T47D (cell line): ENCODE data around the gene TUBGCP6.

ENCODE experiments used
- DNase-seq, 2 experiments: peaks; one replicate each; pipeline versions ENCODE4 v3.0.0 to v3.0.0-alpha.2; 2011 to 2012; ENCODE audit warnings: low read depth in 1 of 2, low spot score in 1 of 2
- JUND ChIP-seq: IDR thresholded peaks from 2 replicates; pipeline ENCODE4 v1.6.1; 2012; ENCODE audit warnings: low read depth
- in situ Hi-C: cut with HindIII; loops from 2 replicates; pipeline ENCODE4 v1.10.0; 2016; ENCODE audit warnings: low sequenced_read_pairs, low pct_unique_long_range_greater_than_20kb

The TUBGCP6 gene

DNA sequence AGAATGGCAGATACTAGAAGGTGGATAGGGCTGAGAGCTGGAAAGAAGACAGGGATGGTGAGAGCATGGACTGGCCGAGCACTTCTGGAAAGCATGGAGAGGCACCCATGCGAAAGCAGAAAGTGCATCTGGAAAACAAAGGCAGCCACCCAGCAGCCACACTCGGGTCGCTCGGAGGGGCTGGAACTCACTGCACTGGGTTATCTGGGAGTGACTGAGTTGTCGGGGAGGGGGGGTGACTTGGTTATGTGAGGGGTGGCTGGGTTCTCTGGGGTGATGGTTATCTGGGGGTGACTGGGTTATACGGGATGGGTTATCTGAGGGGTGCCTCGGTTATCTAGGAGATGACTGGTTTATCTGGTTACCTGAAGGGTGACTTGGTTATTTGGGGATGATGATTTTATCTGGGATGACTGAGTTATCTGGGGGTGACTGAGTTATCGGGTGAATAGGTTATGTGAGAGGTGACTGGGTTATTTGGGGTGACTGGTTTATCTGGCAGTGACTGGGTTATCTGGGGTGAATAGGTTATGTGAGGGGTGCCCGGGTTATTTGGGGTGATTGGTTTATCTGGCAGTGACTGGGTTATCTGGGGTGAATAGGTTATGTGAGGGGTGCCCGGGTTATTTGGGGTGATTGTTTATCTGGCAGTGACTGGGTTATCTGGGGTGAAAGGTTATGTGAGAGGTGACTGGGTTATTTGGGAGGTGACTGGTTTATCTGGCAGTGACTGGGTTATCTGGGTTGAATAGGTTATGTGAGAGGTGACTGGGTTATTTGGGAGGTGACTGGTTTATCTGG lies 76.9 kb downstream of the TUBGCP6 start:
- TF ChIP-seq JUND, result no peak
- in situ Hi-C loops, result no loop called here
- DNase-seq, result no peak
